Lung microvascular endothelial cell (primary cell): ENCODE data around the gene ASF1A. TPM values are rescaled to one million over a fixed set of nuclear protein-coding genes. Genes with fewer than 3 reads are reported as not detected.

ENCODE experiments used
- DNase-seq, 2 donors: peaks; one replicate each; pipeline versions ENCODE4 v3.0.0 to v3.0.0-alpha.2; 2010; ENCODE audit warnings: low read depth in 2 of 2
- total RNA-seq: library from RNA; depleted of rRNA; stranded (reverse); fragments of >200 nt; gene quantifications from 2 replicates; pipeline ENCODE4 v1.2.1, GENCODE V29; 2014

Gene ASF1A
- total RNA-seq, 1 donor from 2014 or later, result 16.5 TPM

GRCh38 chr6:118913161-118913560 lies 19.2 kb downstream of the ASF1A start:
- no peak for DNase-seq

- DNase-seq, result no peak
These were observed 20.6 kb downstream of the ASF1A start for GRCh38 chr6:118914598-118914997.

GRCh38 chr6:118917546-118918328 lies 23.8 kb downstream of the ASF1A start:
- no peak for DNase-seq

GRCh38 chr6:118918329-118918725 lies 24.4 kb downstream of the ASF1A start:
- no peak for DNase-seq

- DNase-seq, result no peak
These were observed 27.1 kb downstream of the ASF1A start for GRCh38 chr6:118921084-118921483.

- DNase-seq, result no peak
These were observed 29.1 kb downstream of the ASF1A start for GRCh38 chr6:118923035-118923434.

- DNase-seq, result no peak
These were observed 36.7 kb downstream of the ASF1A start for GRCh38 chr6:118930680-118931079.

- DNase-seq, result no peak
These were observed 37.5 kb downstream of the ASF1A start for GRCh38 chr6:118931436-118931835.

GRCh38 chr6:118932421-118932820 lies 38.5 kb downstream of the ASF1A start:
- no peak for DNase-seq

- no peak for DNase-seq
These were observed 40.0 kb downstream of the ASF1A start for GRCh38 chr6:118933855-118934460.

- DNase-seq, result peak; percentile 93 to 94
These were observed 40.7 kb downstream of the ASF1A start, which contains the start of gene MCM9 for GRCh38 chr6:118934461-118935330. TSS of gene MCM9 (minus strand) at chr6:118935159. CDS start at chr6:118931723, 3,436 bp downstream.

GRCh38 chr6:118935331-118935668 lies 41.3 kb downstream of the ASF1A start:
- DNase-seq, result no peak

- DNase-seq, result no peak
These were observed 42.2 kb downstream of the ASF1A start for GRCh38 chr6:118935978-118936703.

- DNase-seq, result no peak
These were observed 45.7 kb downstream of the ASF1A start for GRCh38 chr6:118939683-118940082.

- no peak for DNase-seq
These were observed 46.8 kb downstream of the ASF1A start for GRCh38 chr6:118940770-118941169.

GRCh38 chr6:118945217-118945616 lies 51.3 kb downstream of the ASF1A start:
- DNase-seq, result no peak

- DNase-seq, result no peak
These were observed 58.7 kb downstream of the ASF1A start for GRCh38 chr6:118952683-118953082.

GRCh38 chr6:118953391-118953790 lies 59.4 kb downstream of the ASF1A start:
- no peak for DNase-seq
